T-helper 1 cell (primary cell): ENCODE measurements around the gene COMMD10.

Experiments
- DNase-seq, 5 donors: peaks; one replicate each; pipeline ENCODE4 v3.0.0-alpha.2; 2012 to 2020

Gene COMMD10

GRCh38 chr5:116225281-116225922 lies 140.6 kb downstream of the COMMD10 start:
- no peak for DNase-seq

DNA sequence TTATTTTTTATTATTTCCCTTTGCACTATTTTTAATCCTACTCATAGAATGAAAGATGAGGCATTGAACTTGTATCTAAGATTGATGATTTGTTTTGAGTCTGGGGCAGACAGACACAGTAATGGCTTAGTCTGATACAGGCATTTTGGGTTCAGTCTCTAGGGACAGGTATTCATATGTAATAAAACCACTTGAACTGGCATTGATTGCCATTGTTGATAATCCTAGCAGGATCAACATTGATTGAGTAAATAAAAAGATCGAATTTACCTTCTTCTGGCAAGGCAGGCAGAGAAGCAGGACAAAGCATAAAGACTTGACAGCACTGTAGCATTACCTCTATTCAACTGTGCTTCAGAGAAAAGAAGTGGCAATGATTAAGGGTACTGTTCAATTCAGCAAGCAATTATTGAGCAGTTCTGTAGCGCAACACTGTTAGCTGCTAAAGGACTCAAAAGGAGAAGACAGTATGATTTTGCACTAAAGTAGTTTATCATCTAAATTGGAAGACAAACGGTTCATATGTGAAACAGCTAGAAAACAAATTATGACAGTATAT lies 144.4 kb downstream of the COMMD10 start:
- DNase-seq, result no peak

- DNase-seq, result no peak
These were observed 146.5 kb downstream of the COMMD10 start for GRCh38 chr5:116231288-116231687.

DNA sequence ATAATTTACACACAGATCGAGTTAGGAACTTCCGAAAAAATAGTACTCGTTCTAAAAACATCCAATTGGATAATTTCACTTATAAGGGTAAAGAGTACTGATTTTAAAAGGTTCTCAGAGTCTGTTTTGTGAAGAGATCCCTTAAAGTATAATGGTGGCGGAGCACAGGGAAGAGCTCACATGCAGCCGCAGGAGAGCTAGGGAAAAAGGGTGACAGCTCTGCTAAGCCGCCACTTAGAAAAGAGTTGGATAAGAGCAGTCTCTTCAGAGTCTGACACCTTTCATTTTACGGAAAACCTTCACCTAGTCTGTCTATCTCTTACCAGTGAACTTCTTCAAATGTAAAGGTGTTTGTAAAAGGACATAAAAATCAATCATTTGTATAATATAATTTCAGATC lies 149.9 kb downstream of the COMMD10 start:
- no peak for DNase-seq

GRCh38 chr5:116237917-116238500 lies 153.2 kb downstream of the COMMD10 start:
- DNase-seq, result no peak

DNA sequence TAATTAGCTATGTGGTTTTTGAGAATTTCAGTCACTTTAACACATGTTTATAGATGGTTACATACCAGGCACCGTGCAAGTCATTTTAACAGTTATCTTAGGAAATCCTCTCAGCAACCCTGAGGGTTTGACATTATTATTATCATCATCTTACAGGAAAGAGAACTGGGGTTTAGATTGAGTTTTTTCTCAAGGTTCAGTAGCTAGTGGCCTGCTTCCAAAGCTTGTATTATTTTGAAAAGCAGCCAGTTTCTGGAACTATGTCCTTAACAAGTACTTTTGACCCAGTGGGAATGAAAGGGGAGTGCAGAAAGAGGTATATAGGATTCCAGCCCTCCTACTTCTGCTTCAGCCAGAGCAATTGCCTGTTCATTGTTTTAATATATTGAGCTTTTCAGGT lies 157.5 kb downstream of the COMMD10 start:
- no peak for DNase-seq

GRCh38 chr5:116248432-116248831 lies 163.6 kb downstream of the COMMD10 start:
- no peak for DNase-seq

GRCh38 chr5:116249648-116250047 lies 164.8 kb downstream of the COMMD10 start:
- DNase-seq, result no peak

DNA sequence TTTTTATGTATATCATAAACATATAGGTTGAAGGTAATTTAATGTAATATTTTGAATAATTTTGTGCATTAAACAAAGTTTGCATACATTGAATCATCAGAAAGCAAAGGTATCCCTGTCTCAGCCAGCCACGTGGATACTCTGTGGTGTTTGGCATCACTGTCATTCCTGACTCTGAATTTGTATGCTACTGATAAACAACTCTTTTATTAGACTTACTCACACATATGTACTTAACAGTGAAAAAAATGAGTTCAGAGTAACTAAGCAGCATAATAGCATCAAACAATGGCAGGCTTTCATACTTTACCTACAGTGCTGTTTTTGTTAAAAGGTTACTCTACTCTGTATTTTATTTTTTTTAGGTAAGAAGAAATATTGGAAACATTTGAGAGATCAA lies 171.9 kb downstream of the COMMD10 start:
- no peak for DNase-seq

DNA sequence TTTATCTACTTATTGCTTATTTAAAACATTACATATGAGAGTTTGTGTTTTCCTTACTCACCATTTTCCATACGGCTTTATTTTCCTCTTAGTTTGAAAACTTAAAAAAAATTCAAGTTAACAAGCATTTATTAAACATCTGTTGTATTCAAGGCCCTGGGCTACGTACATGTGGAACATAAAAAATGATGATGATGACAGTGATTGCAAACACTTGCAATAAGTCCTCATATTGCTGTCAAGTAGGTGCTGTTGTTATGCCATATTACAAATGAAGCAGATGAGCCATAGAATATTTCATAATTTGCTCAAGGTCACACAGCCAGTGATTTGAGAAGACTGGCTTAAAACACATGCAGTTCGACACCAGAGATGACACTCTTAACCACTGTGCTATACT lies 180.6 kb downstream of the COMMD10 start:
- no peak for DNase-seq

- no peak for DNase-seq
These were observed 186.7 kb downstream of the COMMD10 start for GRCh38 chr5:116271446-116272025.

DNA sequence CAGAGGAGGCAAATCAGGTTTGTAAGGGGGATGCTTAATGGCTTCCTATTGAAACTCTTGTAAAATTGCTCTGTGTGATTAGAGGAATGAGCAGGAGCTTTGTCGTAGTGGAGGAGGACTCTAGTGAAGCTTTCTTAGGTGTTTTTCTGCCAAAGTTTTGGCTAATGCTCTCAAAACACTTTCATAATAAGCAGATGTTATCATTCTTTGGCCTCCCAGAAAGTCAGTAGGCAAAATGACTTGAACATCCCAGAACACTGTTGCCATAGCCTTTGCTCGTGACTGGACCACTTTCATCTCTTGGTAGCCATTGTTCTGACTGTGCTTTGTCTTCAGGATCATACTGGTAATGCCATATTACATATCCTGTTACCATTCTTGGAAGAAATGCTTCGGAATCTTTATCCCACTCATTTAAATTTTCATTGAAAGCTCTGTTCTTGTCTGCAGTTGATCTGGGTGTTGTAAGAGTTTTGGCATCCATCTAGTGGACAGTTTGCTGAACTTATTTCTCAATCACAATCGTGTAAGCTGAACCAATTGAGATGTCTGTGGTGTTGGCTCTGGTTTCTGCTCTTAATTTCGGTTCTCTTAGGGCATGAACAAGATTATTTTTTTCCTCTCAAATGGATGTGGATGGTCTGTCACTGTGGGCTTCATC lies 187.6 kb downstream of the COMMD10 start:
- no peak for DNase-seq

DNA sequence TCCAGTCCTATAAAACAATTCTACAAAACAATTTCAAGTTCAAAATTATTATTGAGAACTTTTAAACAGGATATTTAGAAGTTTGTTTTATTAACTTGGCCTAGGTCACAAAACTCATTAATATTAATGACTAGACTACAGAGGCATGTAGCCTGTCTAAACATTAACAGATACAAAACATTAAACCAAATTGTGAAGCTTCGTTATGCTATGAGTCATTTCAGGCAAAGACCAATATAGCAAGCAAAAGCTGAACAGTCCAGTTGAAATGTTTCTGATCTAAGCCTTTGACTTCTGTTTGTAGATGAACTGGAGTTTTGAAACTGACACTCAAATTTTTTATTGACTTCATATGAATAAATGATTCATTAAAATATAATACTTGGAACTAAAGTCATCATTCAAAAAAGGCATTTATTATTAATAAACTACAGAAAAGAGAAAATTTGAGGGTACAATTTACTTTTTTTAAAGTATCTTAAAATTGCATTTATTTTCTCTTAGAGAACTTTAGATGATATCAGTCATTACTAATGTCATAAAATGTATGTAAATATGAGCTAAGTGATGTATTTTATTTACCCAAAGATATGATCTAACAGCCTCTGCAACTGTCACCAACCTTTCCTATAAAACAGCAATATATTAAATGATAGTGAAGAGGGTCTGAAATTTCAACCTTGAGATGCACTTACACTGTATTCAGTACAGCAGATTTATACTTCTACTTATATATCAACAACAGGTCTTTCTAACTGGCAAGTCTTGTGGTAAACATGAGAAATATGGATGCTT lies 188.8 kb downstream of the COMMD10 start:
- DNase-seq, result no peak

GRCh38 chr5:116274251-116274650 lies 189.4 kb downstream of the COMMD10 start:
- no peak for DNase-seq

DNA sequence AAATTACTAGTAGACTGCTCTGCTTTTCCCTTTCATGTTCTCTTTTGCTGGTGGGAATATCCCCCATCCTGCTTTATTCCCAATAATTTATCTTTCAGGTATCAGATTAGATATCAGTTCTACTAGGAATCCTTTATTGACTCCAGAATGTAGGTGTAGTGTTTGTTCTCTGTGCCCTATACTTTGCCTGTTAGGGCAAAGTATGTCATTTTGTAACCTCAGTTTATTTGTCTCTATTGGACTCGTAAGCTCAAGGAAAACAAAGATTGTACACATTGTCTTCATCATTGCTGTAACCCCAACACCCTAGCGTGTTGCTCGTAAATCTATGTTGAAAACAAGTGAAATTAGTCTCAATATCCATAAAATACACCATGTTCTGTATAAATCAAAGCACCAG lies 190.5 kb downstream of the COMMD10 start:
- DNase-seq, result no peak

GRCh38 chr5:116276952-116277351 lies 192.1 kb downstream of the COMMD10 start:
- DNase-seq, result no peak

GRCh38 chr5:116280149-116280803 lies 195.5 kb downstream of the COMMD10 start:
- DNase-seq, result no peak

GRCh38 chr5:116281309-116281708 lies 196.5 kb downstream of the COMMD10 start:
- no peak for DNase-seq

- no peak for DNase-seq
These were observed 203.7 kb downstream of the COMMD10 start for GRCh38 chr5:116288524-116288923.

- DNase-seq, result no peak
These were observed 204.5 kb downstream of the COMMD10 start for GRCh38 chr5:116289276-116289675.

- no peak for DNase-seq
These were observed 206.4 kb downstream of the COMMD10 start for GRCh38 chr5:116291271-116291670.

GRCh38 chr5:116292321-116292720 lies 207.5 kb downstream of the COMMD10 start:
- no peak for DNase-seq
